Measurements from ENCODE around the gene UGT1A1. TPM values are rescaled to one million over a fixed set of nuclear protein-coding genes. Genes with fewer than 3 reads are reported as not detected.

UGT1A1 gene
- total RNA-seq, 2 donors from 2014 or later = not detected

Other genes with a start within 250 kb of the UGT1A1 start
- 10 to 100 TPM; 11.3 to 13.5 TPM for gene USP40, start 193.5 kb upstream of the UGT1A1 start, total RNA-seq
- under 1 TPM in 1 of 2 donors, not detected in 1; 0.42 TPM for gene UGT1A8, start 142.6 kb upstream of the UGT1A1 start, total RNA-seq
- under 1 TPM in 1 of 2 donors, not detected in 1; 0.16 TPM for gene UGT1A10, start 123.8 kb upstream of the UGT1A1 start, total RNA-seq
- gene UGT1A9, start 88.4 kb upstream of the UGT1A1 start, total RNA-seq = under 1 TPM in 1 of 2 donors, not detected in 1; 0.19 TPM
- not detected for gene UGT1A7, start 78.4 kb upstream of the UGT1A1 start, total RNA-seq
- not detected for gene UGT1A6, start 67.4 kb upstream of the UGT1A1 start, total RNA-seq
- gene UGT1A5, start 47.4 kb upstream of the UGT1A1 start, total RNA-seq = not detected
- not detected for gene UGT1A4, start 41.5 kb upstream of the UGT1A1 start, total RNA-seq
- not detected for gene UGT1A3, start 31.2 kb upstream of the UGT1A1 start, total RNA-seq
- not detected for gene MROH2A, start 18.1 kb downstream of the UGT1A1 start, total RNA-seq
- 100 to 1,000 TPM in 1 of 2 donors, 10 to 100 TPM in 1; 90.4 to 147 TPM for gene HJURP, start 94.3 kb downstream of the UGT1A1 start, total RNA-seq
- gene TRPM8, start 157.1 kb downstream of the UGT1A1 start, total RNA-seq = under 1 TPM in 1 of 2 donors, not detected in 1; 0.21 TPM

Data from activated T-helper 17 cell treated with anti-CD3 and anti-CD28 coated beads, Interleukin-2, amount 50 U/mL, for 72 hours (primary cell).